Fibroblast of lung (primary cell): ENCODE results near the gene PCSK5. TPM values are rescaled to one million over a fixed set of nuclear protein-coding genes. Genes with fewer than 3 reads are reported as not detected.

ENCODE experiments used
- DNase-seq, 2 donors: peaks; one replicate each; pipeline versions ENCODE4 v3.0.0 to v3.0.0-alpha.2; 2010; ENCODE audit warnings: low read depth in 2 of 2
- H2AFZ ChIP-seq: 2 replicates; pipeline ENCODE4 v1.5.1; 2012; ENCODE audit warnings: low read length, control low read depth, inconsistent platforms
- H3K27ac ChIP-seq: 2 replicates; pipeline ENCODE4 v1.5.1; 2011; ENCODE audit warnings: low read length, control low read depth; ENCODE audit not compliant: insufficient read depth
- H3K27me3 ChIP-seq: 2 replicates; pipeline ENCODE4 v1.5.1; 2011; ENCODE audit warnings: mild to moderate bottlenecking, low read length; ENCODE audit not compliant: control insufficient read depth, insufficient read depth
- H3K36me3 ChIP-seq: 2 replicates; pipeline ENCODE4 v1.5.1; 2011; ENCODE audit warnings: low read length; ENCODE audit not compliant: control insufficient read depth, insufficient read depth
- H3K4me1 ChIP-seq: 2 replicates; pipeline ENCODE4 v1.5.1; 2011; ENCODE audit warnings: low read length; ENCODE audit not compliant: control insufficient read depth, insufficient read depth; ENCODE audit errors: extremely low read depth
- H3K4me2 ChIP-seq: 2 replicates; pipeline ENCODE4 v1.5.1; 2011; ENCODE audit warnings: low read length, control low read depth; ENCODE audit not compliant: insufficient read depth; ENCODE audit errors: extremely low read depth
- H3K4me3 ChIP-seq, 4 experiments: fragments of 200-600 bp in 1 of 4; sonication (generic) in 1 of 4; replicated peaks in 1 of 4; 2 replicates each; pipeline ENCODE4 v1.5.1; 2011 to 2016; ENCODE audit warnings: low read length in 4 of 4, low read depth in 3 of 4, mild to moderate bottlenecking in 3 of 4, control low read depth in 2 of 4, inconsistent platforms in 1 of 4, mixed read lengths in 1 of 4; ENCODE audit not compliant: insufficient read depth in 1 of 4; ENCODE audit errors: control extremely low read depth in 1 of 4
- H3K79me2 ChIP-seq: 2 replicates; pipeline ENCODE4 v1.5.1; 2012; ENCODE audit warnings: mild to moderate bottlenecking, low read length, inconsistent platforms; ENCODE audit not compliant: control insufficient read depth, insufficient read depth
- H3K9ac ChIP-seq: 2 replicates; pipeline ENCODE4 v1.5.1; 2011; ENCODE audit warnings: mild to moderate bottlenecking, low read length, control low read depth; ENCODE audit not compliant: insufficient read depth
- H3K9me3 ChIP-seq: 2 replicates; pipeline ENCODE4 v1.5.1; 2012; ENCODE audit warnings: low read depth, low read length; ENCODE audit not compliant: control insufficient read depth, insufficient read depth
- H4K20me1 ChIP-seq: 2 replicates; pipeline ENCODE4 v1.5.1; 2011; ENCODE audit warnings: low read length; ENCODE audit not compliant: control insufficient read depth, insufficient read depth; ENCODE audit errors: extremely low read depth
- EZH2 ChIP-seq: IDR thresholded peaks from 2 replicates; pipeline ENCODE4 v1.5.1; 2012; ENCODE audit warnings: low read length, control low read depth, mild to moderate bottlenecking; ENCODE audit errors: missing control alignments
- polyA plus RNA-seq, 2 donors: library from polyadenylated mRNA; depleted of rRNA in 1 of 2; stranded (reverse) in 1 of 2; unstranded in 1 of 2; fragments of >200 nt; gene quantifications; 2 replicates each; pipeline ENCODE4 v1.2.1, GENCODE V29; 2011 to 2012; ENCODE audit warnings: missing spikeins in 1 of 2
- total RNA-seq: library from RNA; depleted of rRNA; stranded (reverse); fragments of >200 nt; gene quantifications from 2 replicates; pipeline ENCODE4 v1.2.1, GENCODE V29; 2014
- TF ChIP-seq, protein P1 (sequence below), 2 donors: IDR thresholded peaks in 1 of 2; conservative IDR thresholded peaks in 1 of 2; 1 replicate in 1 of 2; 2 replicates in 1 of 2; pipeline ENCODE4 v1.5.1; 2011 to 2012; ENCODE audit warnings: low read length in 2 of 2, control low read depth in 1 of 2, inconsistent platforms in 1 of 2, low read depth in 1 of 2, mild to moderate bottlenecking in 1 of 2

Gene PCSK5
- total and polyA plus RNA-seq, 2 donors (not counting 1 experiment from before 2014, with no cell fraction given): 3.1 to 4.8 TPM

DNA sequence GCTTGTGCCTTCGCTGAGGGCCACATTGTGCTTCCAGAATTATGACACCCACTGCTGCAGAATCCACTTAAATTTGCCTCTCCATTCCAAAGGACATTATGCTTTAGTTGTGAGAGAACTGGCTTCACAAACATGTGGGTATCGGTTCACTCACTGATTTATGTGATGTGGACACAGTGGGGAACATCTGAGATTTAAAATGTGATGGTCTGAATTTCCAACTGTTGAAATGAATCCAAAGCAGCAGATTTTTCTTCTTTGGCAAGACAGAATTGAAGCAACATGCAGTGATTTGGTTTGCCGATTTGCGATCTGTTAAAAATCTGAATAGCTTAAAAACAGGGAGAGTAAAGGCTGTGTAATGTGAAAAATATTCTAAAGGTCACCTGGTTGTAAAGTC lies 20.3 kb downstream of the PCSK5 start:
- no peaks in the 10 kb centered on the region for H4K20me1 ChIP-seq
- H3K4me2 ChIP-seq: no peak overlapping the region
- no peaks in the 10 kb centered on the region for H3K79me2 ChIP-seq
- no peaks in the 10 kb centered on the region for H3K4me1 ChIP-seq
- no peak for TF ChIP-seq EZH2
- TF ChIP-seq, protein P1, sequence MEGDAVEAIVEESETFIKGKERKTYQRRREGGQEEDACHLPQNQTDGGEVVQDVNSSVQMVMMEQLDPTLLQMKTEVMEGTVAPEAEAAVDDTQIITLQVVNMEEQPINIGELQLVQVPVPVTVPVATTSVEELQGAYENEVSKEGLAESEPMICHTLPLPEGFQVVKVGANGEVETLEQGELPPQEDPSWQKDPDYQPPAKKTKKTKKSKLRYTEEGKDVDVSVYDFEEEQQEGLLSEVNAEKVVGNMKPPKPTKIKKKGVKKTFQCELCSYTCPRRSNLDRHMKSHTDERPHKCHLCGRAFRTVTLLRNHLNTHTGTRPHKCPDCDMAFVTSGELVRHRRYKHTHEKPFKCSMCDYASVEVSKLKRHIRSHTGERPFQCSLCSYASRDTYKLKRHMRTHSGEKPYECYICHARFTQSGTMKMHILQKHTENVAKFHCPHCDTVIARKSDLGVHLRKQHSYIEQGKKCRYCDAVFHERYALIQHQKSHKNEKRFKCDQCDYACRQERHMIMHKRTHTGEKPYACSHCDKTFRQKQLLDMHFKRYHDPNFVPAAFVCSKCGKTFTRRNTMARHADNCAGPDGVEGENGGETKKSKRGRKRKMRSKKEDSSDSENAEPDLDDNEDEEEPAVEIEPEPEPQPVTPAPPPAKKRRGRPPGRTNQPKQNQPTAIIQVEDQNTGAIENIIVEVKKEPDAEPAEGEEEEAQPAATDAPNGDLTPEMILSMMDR (conservative IDR thresholded peaks at IDR 0.05 in 1 of 2, IDR thresholded peaks at IDR 0.05 in 1 of 2; ENCODE audit: low read depth in 1 of 2, low read length in 2 of 2): no peak
- H3K27ac ChIP-seq: no peak overlapping the region
- no peak overlapping the region for H2AFZ ChIP-seq
- H3K9me3 ChIP-seq: no peaks in the 10 kb centered on the region
- no peak overlapping the region for H3K4me3 ChIP-seq
- H3K27me3 ChIP-seq: no peaks in the 10 kb centered on the region
- DNase-seq: no peak
- H3K36me3 ChIP-seq: no peaks in the 10 kb centered on the region
- no peak overlapping the region for H3K9ac ChIP-seq

DNA sequence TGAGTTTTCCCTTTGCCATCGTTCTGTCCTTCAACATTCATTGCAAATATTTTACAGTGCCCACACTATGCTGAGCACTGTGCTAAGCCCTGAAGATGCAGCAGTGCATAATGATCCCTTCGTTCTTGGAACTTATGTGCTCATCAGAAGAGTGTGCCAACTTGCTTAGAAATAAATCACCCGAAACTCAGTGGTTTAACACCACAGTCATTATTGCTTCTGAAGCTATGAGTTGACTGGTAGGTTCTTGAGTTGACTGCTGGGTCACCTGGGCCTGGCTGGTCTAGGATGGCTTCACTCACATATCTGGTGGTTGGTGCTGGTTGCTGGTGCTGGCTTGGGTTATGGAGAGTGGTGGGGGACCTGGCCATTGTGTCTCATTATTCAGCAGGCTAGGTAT lies 20.9 kb downstream of the PCSK5 start:
- Histone ChIP-seq H3K79me2 (no peaks in the 10 kb centered on the region), H2AFZ (no peak overlapping the region), H3K36me3 (no peaks in the 10 kb centered on the region), H4K20me1 (no peaks in the 10 kb centered on the region), H3K27ac (no peak overlapping the region), H3K9me3 (no peaks in the 10 kb centered on the region), H3K27me3 (no peaks in the 10 kb centered on the region), H3K4me3 (no peak overlapping the region), H3K4me2 (no peak overlapping the region), H3K9ac (no peak overlapping the region), H3K4me1 (no peaks in the 10 kb centered on the region)
- TF ChIP-seq, protein P1 (conservative IDR thresholded peaks at IDR 0.05 in 1 of 2, IDR thresholded peaks at IDR 0.05 in 1 of 2; ENCODE audit: low read depth in 1 of 2, low read length in 2 of 2): no peak
- TF ChIP-seq EZH2: no peak
- no peak for DNase-seq

DNA sequence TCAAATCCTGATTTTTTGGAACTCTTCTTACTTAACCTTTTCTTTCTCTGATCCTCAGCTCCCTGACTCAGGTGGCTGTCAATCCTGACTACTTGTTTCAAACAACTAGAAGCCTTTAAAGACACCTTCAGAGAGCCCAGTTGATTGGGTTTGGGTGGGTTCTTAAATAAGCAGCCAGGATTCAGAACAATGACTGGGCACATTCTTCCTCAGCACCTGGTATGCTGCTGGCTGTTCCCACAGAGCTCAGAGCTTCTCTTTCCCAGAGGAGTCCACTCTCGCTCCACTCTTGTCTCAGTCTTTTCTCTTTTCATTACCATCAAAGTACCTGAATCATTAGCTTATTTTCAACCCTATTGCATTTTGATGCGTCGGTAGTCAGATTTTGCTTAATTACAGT lies 22.5 kb downstream of the PCSK5 start:
- no peak overlapping the region for H3K27ac ChIP-seq
- no peak overlapping the region for H2AFZ ChIP-seq
- no peaks in the 10 kb centered on the region for H4K20me1 ChIP-seq
- no peak overlapping the region for H3K4me3 ChIP-seq
- TF ChIP-seq, protein P1 (conservative IDR thresholded peaks at IDR 0.05 in 1 of 2, IDR thresholded peaks at IDR 0.05 in 1 of 2; ENCODE audit: low read depth in 1 of 2, low read length in 2 of 2): no peak
- no peak for TF ChIP-seq EZH2
- no peaks in the 10 kb centered on the region for H3K4me1 ChIP-seq
- H3K9ac ChIP-seq: no peak overlapping the region
- H3K27me3 ChIP-seq: no peaks in the 10 kb centered on the region
- H3K36me3 ChIP-seq: no peaks in the 10 kb centered on the region
- DNase-seq: peak in 1 of 2 donors; percentile 13
- no peaks in the 10 kb centered on the region for H3K9me3 ChIP-seq
- H3K79me2 ChIP-seq: no peaks in the 10 kb centered on the region
- no peak overlapping the region for H3K4me2 ChIP-seq
